K562 (cell line): ENCODE measurements around the gene BCL7C. TPM values are rescaled to one million over a fixed set of nuclear protein-coding genes. Genes with fewer than 3 reads are reported as not detected.
A peak's percentile ranks its signal among the peaks of the same experiment; 100 is the strongest.

Experiments used
- ATAC-seq: fragments of 200-7000 bp; cut with Tn5 transposase; 3 replicates; pipeline ENCODE4 v1.9.1; 2020; ENCODE audit warnings: moderate library complexity
- BruUV-seq: library from RNA; stranded (reverse); fragments of 400-500 nt; replicated peaks from 2 replicates; lab custom pipeline; 2021; lab: Mats Ljungman, UMichigan
- CTCF ChIA-PET: fragments of 300-600 bp; formaldehyde crosslinking; extraction: SDS; loops from one replicate; lab custom pipeline; 2021; ENCODE audit warnings: low intra/inter-chr PET ratio; lab: Yijun Ruan, JAX
- POLR2A ChIA-PET: fragments of 300-600, 350-650 bp; sonication (Branson Sonifier 250); formaldehyde crosslinking; extraction: SDS; loops from one replicate; lab custom pipeline; 2021; ENCODE audit warnings: antibody characterized with exemption, inconsistent platforms; lab: Yijun Ruan, JAX
- DNase-seq, 4 experiments: peaks; one replicate each; pipeline versions ENCODE4 v3.0.0 to v3.0.0-alpha.2; 2011 to 2018; ENCODE audit warnings: low spot score in 3 of 4, mixed read lengths in 3 of 4; ENCODE audit errors: extremely low read depth in 1 of 4
- FAIRE-seq: peaks from 2 replicates; lab custom pipeline; 2011; peaks lifted over from hg19 to GRCh38; lab: Jason Lieb, UNC
- H2AFZ ChIP-seq: 2 replicates; pipeline ENCODE4 v1.6.0; 2011; ENCODE audit warnings: low read depth, low read length, control low read depth, inconsistent platforms
- H3K27ac ChIP-seq: fragments of 200-600 bp; 3 replicates; pipeline ENCODE4 v1.8.0; 2011; ENCODE audit warnings: low read depth, mild to moderate bottlenecking, control low read depth, inconsistent platforms, low read length, moderate library complexity, mixed read lengths; ENCODE audit errors: extremely low read depth
- H3K27me3 ChIP-seq, 2 experiments: fragments of 300-600 bp in 1 of 2; 2 replicates in 1 of 2; 3 replicates in 1 of 2; pipeline versions ENCODE4 v1.6.0 to v1.8.0; 2011; ENCODE audit warnings: inconsistent platforms in 2 of 2, low read length in 2 of 2, mild to moderate bottlenecking in 1 of 2, mixed read lengths in 1 of 2, moderate library complexity in 1 of 2; ENCODE audit not compliant: control insufficient read depth in 2 of 2, insufficient read depth in 2 of 2
- H3K36me3 ChIP-seq: fragments of 300-600 bp; 3 replicates; pipeline ENCODE4 v1.8.0; 2011; ENCODE audit warnings: mild to moderate bottlenecking, low read length, inconsistent platforms; ENCODE audit not compliant: control insufficient read depth, insufficient read depth
- H3K4me1 ChIP-seq, 2 experiments: fragments of 200-600 bp in 1 of 2; replicated peaks in 1 of 2; 2 replicates in 1 of 2; 3 replicates in 1 of 2; pipeline versions ENCODE4 v1.5.1 to v1.8.0; 2011; ENCODE audit warnings: inconsistent platforms in 2 of 2, low read length in 2 of 2, mild to moderate bottlenecking in 1 of 2, mixed read lengths in 1 of 2, moderate library complexity in 1 of 2; ENCODE audit not compliant: control insufficient read depth in 2 of 2, insufficient read depth in 2 of 2
- H3K4me2 ChIP-seq: 2 replicates; pipeline ENCODE4 v1.6.1; 2011; ENCODE audit warnings: low read length, control low read depth, inconsistent platforms, mixed read lengths; ENCODE audit not compliant: insufficient read depth
- H3K4me3 ChIP-seq: fragments of 200-600 bp; sonication (generic), shearing (Covaris generic); 2 replicates; pipeline ENCODE4 v1.5.1; 2016; ENCODE audit warnings: control low read depth, inconsistent platforms
- H3K79me2 ChIP-seq: fragments of 200-600 bp; 3 replicates; pipeline ENCODE4 v1.8.0; 2011; ENCODE audit warnings: low read length, inconsistent platforms; ENCODE audit not compliant: control insufficient read depth, insufficient read depth
- H3K9ac ChIP-seq, 2 experiments: 2 replicates each; pipeline versions ENCODE4 v1.6.0 to v1.6.1; 2011; ENCODE audit warnings: low read depth in 2 of 2, low read length in 2 of 2, control low read depth in 1 of 2, inconsistent platforms in 1 of 2, mild to moderate bottlenecking in 1 of 2, mixed read lengths in 1 of 2; ENCODE audit not compliant: insufficient read depth in 1 of 2
- H3K9me1 ChIP-seq: one replicate; pipeline ENCODE4 v1.6.0; 2011; ENCODE audit warnings: inconsistent platforms, mild to moderate bottlenecking, low read length, moderate library complexity; ENCODE audit not compliant: control insufficient read depth, insufficient read depth
- H3K9me3 ChIP-seq: replicated peaks from 2 replicates; pipeline ENCODE4 v1.5.1; 2011; ENCODE audit warnings: low read depth, low read length, inconsistent platforms; ENCODE audit not compliant: control insufficient read depth, insufficient read depth
- H4K20me1 ChIP-seq: replicated peaks from 2 replicates; pipeline ENCODE4 v1.6.1; 2011; ENCODE audit warnings: low read length, inconsistent platforms, mixed read lengths; ENCODE audit not compliant: control insufficient read depth, insufficient read depth
- CEBPG ChIP-seq, 3 experiments: fragments of 200-800 bp in 1 of 3; sonication (Bioruptor generic) in 1 of 3; sonication (generic) in 1 of 3; formaldehyde crosslinking in 1 of 3; IDR thresholded peaks in 2 of 3; conservative IDR thresholded peaks in 1 of 3; 2 replicates each; pipeline versions ENCODE4 v1.6.1 to v1.8.0; 2016 to 2022; ENCODE audit warnings: missing compliant biosample characterization in 2 of 3, missing genetic modification characterization in 2 of 3, mild to moderate bottlenecking in 1 of 3, missing genetic modification reagents in 1 of 3
- CUX1 ChIP-seq: fragments of 200-800 bp; sonication (Bioruptor generic); IDR thresholded peaks from 2 replicates; pipeline ENCODE4 v1.6.1; 2016; ENCODE audit warnings: missing genetic modification characterization, missing compliant biosample characterization
- HDAC2 ChIP-seq: fragments of 450-650 bp; IDR thresholded peaks from 2 replicates; pipeline ENCODE4 v1.6.1; 2016; ENCODE audit warnings: mild to moderate bottlenecking
- IRF1 ChIP-seq: sonication (generic); formaldehyde crosslinking; IDR thresholded peaks from 2 replicates; pipeline ENCODE4 v1.8.0; 2022; ENCODE audit warnings: missing genetic modification reagents, mild to moderate bottlenecking, borderline replicate concordance
- MEIS2 ChIP-seq: fragments of 450-650 bp; IDR thresholded peaks from 2 replicates; pipeline ENCODE4 v1.6.1; 2014; ENCODE audit warnings: mild to moderate bottlenecking; ENCODE audit not compliant: partially characterized antibody
- NR2C1 ChIP-seq, 2 experiments: fragments of 450-650 bp; IDR thresholded peaks; 2 replicates each; pipeline ENCODE4 v1.6.1; 2017; ENCODE audit warnings: mild to moderate bottlenecking in 2 of 2, antibody characterized with exemption in 1 of 2, inconsistent platforms in 1 of 2, missing compliant biosample characterization in 1 of 2, missing genetic modification characterization in 1 of 2
- PBX2 ChIP-seq, 2 experiments: IDR thresholded peaks in 1 of 2; conservative IDR thresholded peaks in 1 of 2; 2 replicates each; pipeline ENCODE4 v1.6.1; 2016; ENCODE audit warnings: low read depth in 2 of 2, mild to moderate bottlenecking in 1 of 2, missing compliant biosample characterization in 1 of 2, missing genetic modification characterization in 1 of 2, moderate library complexity in 1 of 2
- RAD51 ChIP-seq: fragments of 450-650 bp; IDR thresholded peaks from 2 replicates; pipeline ENCODE4 v1.7.1; 2016; ENCODE audit warnings: low read depth, mild to moderate bottlenecking, borderline replicate concordance
- WGBS: fragments of 100-300 bp; shearing (Covaris generic); methylation state at CpG from one replicate; pipeline ENCODE4 v1.1.6; 2016; ENCODE audit warnings: low coverage, mixed read lengths; ENCODE audit not compliant: insufficient coverage; ENCODE audit errors: missing lambda C conversion rate; 5-methylcytosine and 5-hydroxymethylcytosine counted together
- in situ Hi-C: fragments of 300-500 bp; cut with MboI; formaldehyde crosslinking; loops from 4 replicates; pipeline ENCODE4 v1.15.0; 2018; ENCODE audit warnings: inconsistent platforms, mixed read lengths
- intact Hi-C: fragments of 100-400 bp; cut with micrococcal nuclease; formaldehyde crosslinking; loops from 2 replicates; pipeline ENCODE4 v1.14.2; 2022
- polyA plus RNA-seq, 8 experiments: library from polyadenylated mRNA; depleted of rRNA in 4 of 8; stranded (reverse) in 5 of 8; unstranded in 3 of 8; fragments of >200 nt; fragmentation: Nextera tagmentation in 2 of 8; fragmentation: Illumina TruSeq in 1 of 8; extraction: Ambion mirVana in 2 of 8; extraction: Trizol in 1 of 8; gene quantifications; 2 replicates each; pipeline versions ENCODE4 v1.2.1 to v1.2.3, GENCODE V29; 2011 to 2014; ENCODE audit warnings: inconsistent platforms in 1 of 8, missing spikeins in 1 of 8
- total RNA-seq, 7 experiments: library from RNA; depleted of rRNA in 6 of 7; stranded (reverse); fragments of >200 nt in 6 of 7; fragmentation: Illumina TruSeq in 2 of 7; extraction: Trizol in 2 of 7; gene quantifications; 2 replicates each; pipeline versions ENCODE4 v1.2.1 to v1.2.3, GENCODE V29; 2011 to 2021; ENCODE audit warnings: low replicate concordance in 1 of 7

The BCL7C gene
- total and polyA plus RNA-seq, 9 of the 15 experiments (the other 6 are each of a cell fraction or from before 2014, with no cell fraction given): 1.7 to 85.8 (median 19.6) TPM

- H3K27ac ChIP-seq: peak overlapping the region; percentile 90
- no peaks in the 10 kb centered on the region for H4K20me1 ChIP-seq
- peak overlapping the region; percentile 86 for H3K4me2 ChIP-seq
- FAIRE-seq (peak; percentile 91), DNase-seq (peak in 1 of 4 experiments; percentile 48), ATAC-seq (no peak)
- BruUV-seq: TSS peak; percentile 96
- 11% methylated on average over 16 of the region's 16 CpGs for WGBS
- peaks cover 35 to 47% of the 10 kb centered on the region in 2 experiments for H3K4me1 ChIP-seq
- peak overlapping the region; percentile 90 to 99 for H3K9ac ChIP-seq
- peaks cover 22% of the 10 kb centered on the region for H3K79me2 ChIP-seq
- peak overlapping the region; percentile 67 for H3K4me3 ChIP-seq
- CTCF ChIA-PET: interaction anchor here (1.5 kb wide), 1 partner anchor 49 kb away, joined by 7 read pairs; no protein-coding TSS in a partner anchor
- no peaks in the 10 kb centered on the region for H3K27me3 ChIP-seq
- peaks cover 23% of the 10 kb centered on the region; the same call in 2 of the 3 replicates for H3K36me3 ChIP-seq
- POLR2A ChIA-PET: interaction anchor here (1.5 kb wide), 1 partner anchor 50 kb away, joined by 3 read pairs; no protein-coding TSS in a partner anchor
- intact Hi-C loops: loop anchor here (1.0 to 2.0 kb wide), 3 partner anchors 20 to 50 kb away; no protein-coding TSS in a partner anchor
- in situ Hi-C loops: no loop called here
- H2AFZ ChIP-seq: peak overlapping the region; percentile 84
- no peaks in the 10 kb centered on the region for H3K9me3 ChIP-seq
- H3K9me1 ChIP-seq: no peaks in the 10 kb centered on the region
- TF ChIP-seq CEBPG (CRISPR knock-in tag; IDR thresholded peaks at IDR 0.05): peak; percentile 70
- peak; percentile 24 to 35; a peak in 2 of 4 replicates for TF ChIP-seq CEBPG (tag; conservative IDR thresholded peaks at IDR 0.05 in 1 of 2, IDR thresholded peaks at IDR 0.05 in 1 of 2)
- peak; percentile 71 for TF ChIP-seq MEIS2
- TF ChIP-seq IRF1: peak; percentile 18; the same call in 1 of the 2 replicates
- TF ChIP-seq PBX2 (CRISPR knock-in tag; IDR thresholded peaks at IDR 0.05; ENCODE audit: low read depth): no peak
- peak; percentile 51; the same call in 1 of the 2 replicates for TF ChIP-seq PBX2 (tag; conservative IDR thresholded peaks at IDR 0.05; ENCODE audit: low read depth)
- peak; percentile 14; the same call in 1 of the 2 replicates for TF ChIP-seq RAD51
- 0 out of 2 replicates have a peak, but pooled peaks have one; percentile 27 for TF ChIP-seq CUX1 (CRISPR knock-in tag)
- TF ChIP-seq HDAC2: 0 out of 2 replicates have a peak, but pooled peaks have one; percentile 4
- 0 out of 2 replicates have a peak, but pooled peaks have one; percentile 17 for TF ChIP-seq NR2C1 (IDR thresholded peaks at IDR 0.05)
- 0 out of 2 replicates have a peak, but pooled peaks have one; percentile 4 for TF ChIP-seq NR2C1 (tag; IDR thresholded peaks at IDR 0.05)
Observed at GRCh38 chr16:30894540-30895368, 877 bp upstream of the BCL7C start.
